ENCODE data around the gene RRAS.

The RRAS gene

GRCh38 chr19:49653466-49653806 is 13.5 kb upstream of the RRAS start:
- peak overlapping the region; percentile 69 for H3K27ac Mint-ChIP-seq
- no peak for ATAC-seq (replicated peaks)
- H3K4me1 Mint-ChIP-seq: peaks cover 3 to 5% of the 10 kb centered on the region in 2 donors
- no peaks in the 10 kb centered on the region for H3K27me3 Mint-ChIP-seq
- no peak for DNase-seq
- no peak overlapping the region for H3K4me3 Mint-ChIP-seq
- H3K36me3 Mint-ChIP-seq: peaks cover 39 to 61% of the 10 kb centered on the region in 2 donors
- no peaks in the 10 kb centered on the region for H3K9me3 Mint-ChIP-seq

DNA sequence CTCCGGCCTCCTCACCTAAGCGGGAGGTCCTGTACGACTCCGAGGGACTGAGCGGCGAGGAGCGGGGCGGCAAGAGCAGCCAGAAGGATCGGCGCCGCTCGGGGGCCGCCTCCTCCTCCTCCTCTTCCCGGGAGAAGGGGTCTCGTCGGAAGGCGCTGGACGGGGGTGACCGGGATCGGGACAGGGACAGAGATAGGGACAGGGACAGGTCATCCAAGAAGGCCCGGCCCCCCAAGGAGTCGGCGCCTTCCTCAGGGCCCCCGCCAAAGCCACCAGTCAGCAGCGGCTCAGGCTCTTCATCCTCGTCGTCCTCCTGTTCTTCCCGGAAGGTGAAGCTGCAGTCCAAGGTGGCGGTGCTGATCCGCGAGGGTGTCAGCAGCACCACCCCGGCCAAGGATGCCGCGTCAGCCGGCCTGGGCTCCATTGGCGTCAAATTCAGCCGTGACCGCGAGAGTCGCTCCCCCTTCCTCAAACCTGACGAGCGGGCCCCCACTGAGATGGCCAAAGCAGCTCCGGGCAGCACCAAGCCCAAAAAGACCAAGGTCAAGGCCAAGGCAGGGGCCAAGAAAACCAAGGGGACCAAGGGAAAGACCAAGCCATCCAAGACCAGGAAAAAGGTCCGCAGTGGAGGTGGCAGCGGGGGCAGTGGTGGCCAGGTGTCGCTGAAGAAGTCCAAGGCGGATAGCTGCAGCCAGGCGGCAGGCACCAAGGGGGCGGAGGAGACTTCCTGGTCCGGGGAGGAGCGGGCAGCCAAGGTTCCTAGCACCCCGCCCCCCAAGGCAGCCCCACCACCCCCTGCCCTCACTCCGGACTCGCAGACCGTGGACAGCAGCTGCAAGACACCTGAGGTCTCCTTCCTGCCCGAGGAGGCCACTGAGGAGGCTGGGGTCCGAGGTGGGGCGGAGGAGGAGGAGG is 12.9 kb upstream of the RRAS start:
- no peak overlapping the region for H3K4me3 Mint-ChIP-seq
- H3K36me3 Mint-ChIP-seq: peaks cover 37 to 58% of the 10 kb centered on the region in 2 donors
- H3K9me3 Mint-ChIP-seq: no peaks in the 10 kb centered on the region
- H3K4me1 Mint-ChIP-seq: peaks cover 2 to 4% of the 10 kb centered on the region in 2 donors
- no peak for ATAC-seq (replicated peaks)
- H3K27me3 Mint-ChIP-seq: no peaks in the 10 kb centered on the region
- DNase-seq: no peak
- peak overlapping the region; percentile 14 for H3K27ac Mint-ChIP-seq

DNA sequence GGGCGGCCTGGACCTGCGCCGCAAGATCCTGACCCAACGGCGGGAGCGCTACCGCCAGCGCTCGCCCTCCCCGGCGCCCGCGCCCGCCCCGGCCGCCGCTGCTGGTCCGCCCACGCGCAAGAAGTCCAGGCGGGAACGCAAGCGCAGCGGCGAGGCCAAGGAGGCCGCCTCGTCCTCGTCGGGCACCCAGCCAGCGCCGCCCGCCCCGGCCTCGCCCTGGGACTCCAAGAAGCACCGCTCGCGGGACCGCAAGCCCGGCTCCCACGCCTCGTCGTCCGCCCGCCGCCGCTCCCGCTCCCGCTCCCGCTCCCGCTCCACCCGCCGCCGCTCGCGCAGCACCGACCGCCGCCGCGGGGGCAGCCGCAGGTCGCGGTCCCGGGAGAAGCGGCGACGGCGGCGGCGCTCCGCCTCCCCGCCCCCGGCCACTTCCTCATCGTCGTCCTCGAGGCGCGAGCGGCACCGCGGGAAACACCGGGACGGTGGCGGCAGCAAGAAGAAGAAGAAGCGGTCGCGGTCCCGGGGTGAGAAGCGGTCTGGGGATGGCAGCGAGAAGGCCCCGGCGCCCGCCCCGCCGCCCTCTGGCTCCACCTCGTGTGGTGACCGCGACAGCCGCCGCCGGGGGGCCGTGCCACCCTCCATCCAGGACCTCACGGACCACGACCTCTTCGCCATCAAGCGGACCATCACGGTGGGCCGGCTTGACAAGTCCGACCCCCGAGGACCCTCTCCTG is 12.0 kb upstream of the RRAS start:
- peaks cover 34 to 57% of the 10 kb centered on the region in 2 donors for H3K36me3 Mint-ChIP-seq
- ATAC-seq (replicated peaks): no peak

DNA sequence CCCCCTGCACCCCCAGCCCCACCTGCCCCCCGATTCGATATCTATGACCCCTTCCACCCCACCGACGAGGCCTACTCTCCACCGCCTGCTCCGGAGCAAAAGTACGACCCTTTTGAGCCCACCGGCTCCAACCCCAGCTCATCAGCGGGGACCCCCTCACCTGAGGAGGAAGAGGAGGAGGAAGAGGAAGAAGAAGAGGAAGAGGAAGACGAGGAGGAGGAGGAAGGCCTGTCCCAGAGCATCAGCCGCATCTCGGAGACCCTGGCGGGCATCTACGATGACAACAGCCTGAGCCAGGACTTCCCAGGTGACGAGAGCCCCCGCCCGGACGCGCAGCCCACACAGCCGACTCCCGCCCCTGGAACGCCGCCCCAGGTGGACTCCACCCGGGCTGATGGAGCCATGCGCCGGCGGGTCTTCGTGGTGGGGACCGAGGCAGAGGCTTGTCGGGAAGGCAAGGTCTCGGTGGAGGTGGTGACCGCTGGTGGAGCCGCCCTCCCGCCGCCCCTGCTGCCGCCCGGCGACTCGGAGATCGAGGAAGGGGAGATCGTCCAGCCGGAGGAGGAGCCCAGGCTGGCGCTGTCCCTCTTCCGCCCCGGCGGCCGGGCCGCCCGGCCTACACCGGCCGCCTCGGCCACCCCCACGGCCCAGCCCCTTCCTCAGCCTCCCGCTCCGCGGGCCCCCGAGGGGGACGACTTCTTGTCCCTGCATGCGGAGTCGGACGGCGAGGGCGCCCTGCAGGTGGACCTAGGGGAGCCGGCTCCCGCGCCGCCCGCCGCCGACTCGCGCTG is 11.3 kb upstream of the RRAS start:
- DNase-seq: no peak
- Mint-ChIP-seq H3K27ac (no peak overlapping the region), H3K36me3 (peaks cover 39 to 58% of the 10 kb centered on the region in 2 donors), H3K9me3 (no peaks in the 10 kb centered on the region), H3K4me1 (peaks cover 3 to 5% of the 10 kb centered on the region in 2 donors), H3K4me3 (no peak overlapping the region), H3K27me3 (no peaks in the 10 kb centered on the region)
- no peak for ATAC-seq (replicated peaks)

More for the DNA sequence above, 12.0 kb upstream of the RRAS start:
- H3K4me3 Mint-ChIP-seq: no peak overlapping the region
- no peaks in the 10 kb centered on the region for H3K9me3 Mint-ChIP-seq
- H3K4me1 Mint-ChIP-seq: peaks cover 0 to under 1% of the 10 kb centered on the region in 2 donors
- no peaks in the 10 kb centered on the region for H3K27me3 Mint-ChIP-seq
- H3K27ac Mint-ChIP-seq: no peak overlapping the region
- DNase-seq: no peak

DNA sequence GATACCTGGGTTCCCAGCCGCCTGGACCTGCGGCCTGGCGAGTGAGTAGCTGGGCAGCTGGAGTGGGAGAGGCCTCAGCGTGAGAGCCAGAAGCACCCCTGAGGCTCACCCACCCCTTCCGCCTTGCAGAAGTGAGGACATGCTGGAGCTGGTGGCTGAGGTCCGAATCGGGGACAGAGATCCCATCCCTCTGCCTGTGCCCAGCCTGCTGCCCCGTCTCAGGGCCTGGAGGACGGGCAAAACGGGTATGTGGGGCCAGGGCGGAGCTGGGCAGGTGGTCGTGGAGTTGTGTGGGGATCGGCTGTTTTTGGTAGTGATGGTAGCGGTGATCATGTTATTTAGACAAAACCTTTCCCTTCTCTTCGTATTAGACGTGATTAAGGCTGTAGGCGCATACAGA is 6.6 kb upstream of the RRAS start:
- peaks cover 39 to 51% of the 10 kb centered on the region in 2 donors for H3K36me3 Mint-ChIP-seq
- peaks cover 35 to 37% of the 10 kb centered on the region in 2 donors for H3K4me1 Mint-ChIP-seq
- no peak for ATAC-seq (replicated peaks)
- no peaks in the 10 kb centered on the region for H3K27me3 Mint-ChIP-seq
- no peak overlapping the region for H3K4me3 Mint-ChIP-seq
- no peaks in the 10 kb centered on the region for H3K9me3 Mint-ChIP-seq
- no peak overlapping the region for H3K27ac Mint-ChIP-seq
- no peak for DNase-seq

GRCh38 chr19:49645995-49646394 is 6.1 kb upstream of the RRAS start:
- H3K9me3 Mint-ChIP-seq: no peaks in the 10 kb centered on the region
- no peak overlapping the region for H3K4me3 Mint-ChIP-seq
- DNase-seq (no peak), ATAC-seq (replicated peaks) (no peak)
- H3K27me3 Mint-ChIP-seq: no peaks in the 10 kb centered on the region
- H3K4me1 Mint-ChIP-seq: peaks cover 35 to 38% of the 10 kb centered on the region in 2 donors
- peak overlapping the region; percentile 75 for H3K27ac Mint-ChIP-seq
- H3K36me3 Mint-ChIP-seq: peaks cover 39 to 49% of the 10 kb centered on the region in 2 donors

DNA sequence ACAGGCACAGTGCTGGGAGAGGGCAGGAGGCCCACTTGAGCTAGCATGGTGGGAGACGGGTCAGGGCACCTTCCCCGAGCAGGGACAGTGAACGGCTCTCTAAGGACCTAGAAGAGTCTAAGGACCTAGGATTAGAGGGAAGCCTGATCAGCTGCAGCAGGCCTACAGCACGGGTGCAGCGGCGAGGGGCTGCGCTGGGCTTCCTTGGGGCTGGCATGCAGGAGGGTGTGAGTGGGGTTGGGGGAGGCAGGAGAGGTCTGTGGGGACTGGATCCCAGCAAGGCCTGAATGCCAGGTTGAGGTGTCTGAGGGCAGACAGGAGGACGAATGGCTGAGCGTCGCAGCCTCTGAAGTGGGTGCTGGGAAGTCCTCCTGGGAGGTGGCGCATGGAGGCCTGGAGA is 5.6 kb upstream of the RRAS start:
- DNase-seq (no peak), ATAC-seq (replicated peaks) (no peak)
- Mint-ChIP-seq H3K4me3 (no peak overlapping the region), H3K4me1 (peaks cover 39 to 42% of the 10 kb centered on the region in 2 donors), H3K27me3 (no peaks in the 10 kb centered on the region), H3K27ac (peak overlapping the region; percentile 31), H3K36me3 (peaks cover 39 to 51% of the 10 kb centered on the region in 2 donors), H3K9me3 (no peaks in the 10 kb centered on the region)

GRCh38 chr19:49643466-49643865 is 3.5 kb upstream of the RRAS start:
- Mint-ChIP-seq H3K27me3 (no peaks in the 10 kb centered on the region), H3K36me3 (peaks cover 32 to 46% of the 10 kb centered on the region in 2 donors), H3K4me3 (peak overlapping the region; percentile 8 to 98), H3K27ac (peak overlapping the region; percentile 1), H3K9me3 (no peaks in the 10 kb centered on the region), H3K4me1 (peaks cover 49 to 57% of the 10 kb centered on the region in 2 donors)
- no peak for DNase-seq
- no peak for ATAC-seq (replicated peaks)

DNA sequence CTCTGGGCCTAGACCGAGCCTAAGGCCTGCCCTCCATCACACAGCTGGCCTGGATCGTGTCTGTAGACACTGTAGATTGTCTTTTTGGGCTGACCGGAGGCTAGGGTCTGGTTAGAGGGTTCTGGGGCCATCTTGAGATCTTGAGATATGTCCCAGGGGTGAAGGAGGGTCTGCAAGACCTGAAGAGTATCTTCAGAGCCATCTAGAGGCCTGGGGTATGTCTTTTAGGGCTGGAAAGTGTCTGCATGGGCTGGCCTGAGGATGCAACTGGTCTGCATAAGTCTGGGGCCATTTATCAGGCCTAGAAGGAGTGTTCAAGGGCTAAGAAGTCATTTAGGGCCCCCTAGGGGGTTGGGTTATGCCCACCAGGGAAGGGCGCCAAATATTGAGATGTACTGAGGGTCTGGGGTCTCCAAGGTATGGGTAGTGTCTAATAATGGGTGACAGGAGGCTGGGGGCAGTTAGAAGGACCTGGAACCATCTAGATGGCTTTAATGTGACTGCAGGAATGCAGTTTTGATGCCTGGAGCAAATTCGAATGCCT is 2.6 kb upstream of the RRAS start:
- H3K4me1 Mint-ChIP-seq: peaks cover 55 to 66% of the 10 kb centered on the region in 2 donors
- peak overlapping the region; percentile 95 to 98 for H3K4me3 Mint-ChIP-seq
- H3K27ac Mint-ChIP-seq: peak overlapping the region; percentile 99
- H3K27me3 Mint-ChIP-seq: no peaks in the 10 kb centered on the region
- DNase-seq (no peak), ATAC-seq (replicated peaks) (no peak)
- H3K36me3 Mint-ChIP-seq: peaks cover 32 to 46% of the 10 kb centered on the region in 2 donors
- no peaks in the 10 kb centered on the region for H3K9me3 Mint-ChIP-seq

- Mint-ChIP-seq H3K4me1 (peaks cover 53 to 67% of the 10 kb centered on the region in 2 donors), H3K27ac (peak within 1 kb of the TSS; percentile 99), H3K36me3 (peaks cover 29 to 40% of the 10 kb centered on the region in 2 donors), H3K9me3 (no peaks in the 10 kb centered on the region), H3K27me3 (no peaks in the 10 kb centered on the region), H3K4me3 (peak within 1 kb of the TSS; percentile 95 to 98)
- ATAC-seq (replicated peaks): peak; percentile 72 to 75
- peak; percentile 100 for DNase-seq
Observed at GRCh38 chr19:49641688-49642491, 1.9 kb upstream of the RRAS start, which contains the start of gene SCAF1. Gene SCAF1, plus strand, starts transcription at chr19:49642209. Its CDS starts 2,818 bp downstream, at chr19:49645027.

- no peak for ATAC-seq (replicated peaks)
- no peaks in the 10 kb centered on the region for H3K9me3 Mint-ChIP-seq
- no peaks in the 10 kb centered on the region for H3K27me3 Mint-ChIP-seq
- H3K27ac Mint-ChIP-seq: peak overlapping the region; percentile 88
- H3K4me1 Mint-ChIP-seq: peaks cover 40 to 49% of the 10 kb centered on the region in 2 donors
- peaks cover 9 to 20% of the 10 kb centered on the region in 2 donors for H3K36me3 Mint-ChIP-seq
- no peak for DNase-seq
- H3K4me3 Mint-ChIP-seq: peak overlapping the region; percentile 95 to 98
Observed at GRCh38 chr19:49639401-49640112, 386 bp downstream of the RRAS start.

GRCh38 chr19:49637821-49638738 is 1.9 kb downstream of the RRAS start:
- Mint-ChIP-seq H3K4me3 (peak overlapping the region; percentile 61 to 80), H3K36me3 (peaks cover 4 to 10% of the 10 kb centered on the region in 2 donors), H3K4me1 (peaks cover 28 to 37% of the 10 kb centered on the region in 2 donors), H3K27ac (peak overlapping the region; percentile 87), H3K9me3 (no peaks in the 10 kb centered on the region), H3K27me3 (no peaks in the 10 kb centered on the region)
- ATAC-seq (replicated peaks): no peak
- no peak for DNase-seq
